Measurements from ENCODE around the gene ALDH8A1.

Gene ALDH8A1, protein sequence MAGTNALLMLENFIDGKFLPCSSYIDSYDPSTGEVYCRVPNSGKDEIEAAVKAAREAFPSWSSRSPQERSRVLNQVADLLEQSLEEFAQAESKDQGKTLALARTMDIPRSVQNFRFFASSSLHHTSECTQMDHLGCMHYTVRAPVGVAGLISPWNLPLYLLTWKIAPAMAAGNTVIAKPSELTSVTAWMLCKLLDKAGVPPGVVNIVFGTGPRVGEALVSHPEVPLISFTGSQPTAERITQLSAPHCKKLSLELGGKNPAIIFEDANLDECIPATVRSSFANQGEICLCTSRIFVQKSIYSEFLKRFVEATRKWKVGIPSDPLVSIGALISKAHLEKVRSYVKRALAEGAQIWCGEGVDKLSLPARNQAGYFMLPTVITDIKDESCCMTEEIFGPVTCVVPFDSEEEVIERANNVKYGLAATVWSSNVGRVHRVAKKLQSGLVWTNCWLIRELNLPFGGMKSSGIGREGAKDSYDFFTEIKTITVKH

GRCh38 chr6:134949927-134950326, at the start of gene ALDH8A1:
TSS of gene ALDH8A1 (minus strand) at chr6:134950101. CDS start at chr6:134950053, 48 bp downstream.
- no peak for DNase-seq

DNA sequence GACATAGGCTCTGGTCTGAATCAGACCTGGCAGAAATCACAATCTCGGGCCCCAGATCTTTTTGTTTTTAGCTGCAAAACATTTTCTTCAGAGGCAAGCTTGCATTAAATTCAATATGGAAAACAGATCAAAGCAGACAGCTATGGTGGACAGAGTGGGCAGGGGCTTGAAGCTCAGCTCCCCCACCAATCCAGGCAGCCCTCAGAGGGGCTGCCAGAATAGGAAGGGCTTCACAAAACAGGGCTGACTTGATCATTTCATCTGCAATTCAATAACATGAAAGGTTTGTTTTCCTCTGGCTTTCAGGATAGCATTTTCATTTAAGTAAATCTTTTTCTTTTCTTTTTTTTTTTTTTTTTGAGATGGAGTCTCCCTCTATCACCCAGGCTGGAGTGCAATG, 49.2 kb upstream of the ALDH8A1 start:
- no peak for DNase-seq

DNA sequence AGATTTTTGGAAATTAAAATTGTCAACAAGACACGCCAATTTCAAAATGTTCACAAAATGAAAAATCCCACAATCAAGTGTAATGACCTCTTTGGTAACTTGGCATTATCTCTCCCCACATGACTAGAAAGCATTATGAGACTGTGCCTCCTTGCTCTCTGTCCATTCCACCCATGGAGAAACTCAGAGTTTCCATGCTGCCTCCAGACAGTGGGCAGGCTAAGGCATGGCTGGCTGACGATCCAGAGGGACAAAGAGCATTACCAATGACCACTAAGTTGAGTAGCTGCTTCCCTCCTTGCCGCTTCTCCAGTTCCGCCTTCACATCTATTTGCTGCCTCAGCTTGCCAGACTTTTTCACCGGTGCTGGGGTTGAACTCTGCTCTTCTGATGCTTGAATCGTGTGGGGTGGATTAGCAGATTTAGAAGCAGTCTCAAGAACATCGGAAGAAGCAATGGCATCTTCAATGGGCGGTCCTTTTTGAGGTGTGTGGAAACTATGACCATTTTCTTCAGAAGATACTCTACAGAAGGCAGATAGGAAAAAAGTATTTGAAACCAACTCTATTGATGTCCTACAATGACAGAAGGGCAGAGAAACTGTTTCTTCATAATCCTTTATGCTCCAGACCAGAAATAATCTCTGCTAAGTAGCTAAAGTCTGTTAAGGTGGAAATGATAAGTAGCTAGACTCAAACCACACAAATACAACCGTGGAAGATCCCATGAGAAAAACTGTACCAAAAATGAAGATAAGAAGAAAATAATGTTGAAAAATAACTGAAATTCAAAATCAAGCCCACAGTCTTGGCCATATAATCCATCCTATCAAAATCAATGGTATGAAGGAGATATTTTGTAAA, 47.5 kb upstream of the ALDH8A1 start:
- no peak for DNase-seq

DNA sequence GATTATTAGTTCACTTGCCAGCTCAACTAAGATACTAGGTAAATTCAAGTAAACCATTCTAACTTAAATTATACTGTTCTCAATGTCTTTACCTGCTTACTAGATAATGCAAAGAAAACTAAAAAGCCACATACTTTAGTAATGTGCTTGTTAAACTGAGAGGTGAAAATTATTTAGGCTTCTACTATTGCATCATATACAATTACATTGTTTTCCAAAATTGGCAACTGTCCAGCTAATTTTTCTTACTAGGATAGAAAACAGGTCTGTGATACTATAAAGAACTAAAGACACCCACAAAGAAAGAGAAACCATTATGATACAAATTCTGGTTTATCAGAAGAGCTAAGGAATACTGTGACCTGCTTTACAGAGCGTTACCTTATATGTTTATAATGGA, 45.6 kb upstream of the ALDH8A1 start:
- DNase-seq: no peak

- no peak for DNase-seq
These were observed 44.5 kb upstream of the ALDH8A1 start for GRCh38 chr6:134994431-134994830.

DNA sequence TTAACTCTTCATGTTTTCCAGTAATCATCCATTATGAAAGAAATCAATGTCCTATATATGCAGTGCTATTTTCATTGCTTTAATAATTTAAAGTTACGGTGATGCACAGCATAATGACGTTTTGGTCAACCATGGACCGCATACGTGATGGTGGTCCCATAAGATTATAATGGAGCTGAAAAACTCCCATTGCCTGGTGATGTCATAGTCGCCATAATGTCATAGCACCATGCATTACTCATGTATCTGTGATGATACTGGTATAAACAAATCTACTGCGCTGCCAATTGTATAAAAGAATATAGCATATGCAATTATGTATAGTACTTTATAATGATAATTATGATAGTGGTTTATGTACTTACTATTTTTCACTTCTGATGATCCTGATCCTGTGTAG, 42.3 kb upstream of the ALDH8A1 start:
- DNase-seq: no peak

DNA sequence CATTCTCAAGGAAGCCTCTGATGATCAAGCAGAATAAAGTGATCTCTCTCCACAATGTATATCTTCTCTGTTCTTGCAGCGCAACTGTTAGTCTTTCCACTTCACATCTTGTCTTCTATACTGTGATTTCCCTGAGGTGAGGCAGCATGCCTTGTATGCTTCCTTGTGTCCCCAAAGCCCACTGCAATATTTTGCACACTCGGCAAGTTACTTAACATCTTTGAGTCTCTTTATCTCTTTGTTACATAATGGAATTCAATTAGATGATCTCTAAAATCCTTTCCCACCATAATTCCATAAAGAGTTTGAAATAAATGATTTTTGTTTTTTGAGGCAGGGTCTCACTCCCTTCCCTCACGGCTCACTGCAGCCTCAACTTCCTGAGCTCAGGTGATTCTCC, 40.4 kb upstream of the ALDH8A1 start:
- no peak for DNase-seq

DNA sequence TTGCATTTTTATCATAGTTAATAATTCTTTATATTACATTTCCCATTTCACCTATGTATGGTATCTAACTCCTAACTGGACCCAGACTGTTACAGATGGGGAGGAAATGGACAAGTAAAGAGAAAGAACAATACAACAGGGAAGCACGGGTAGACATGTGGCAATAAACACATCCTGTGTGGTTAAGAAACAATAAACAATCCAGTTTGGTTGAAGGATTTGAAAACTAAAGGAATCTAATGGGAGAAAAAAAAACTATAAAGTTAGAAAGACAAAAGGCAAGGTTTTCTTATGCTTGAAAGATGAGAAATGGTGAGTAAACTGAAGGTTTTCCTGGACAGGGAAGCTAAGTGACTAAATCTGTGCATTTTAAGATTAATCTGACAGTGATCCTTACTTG, 34.9 kb upstream of the ALDH8A1 start:
- DNase-seq: no peak

- DNase-seq: no peak
These were observed 33.9 kb upstream of the ALDH8A1 start for GRCh38 chr6:134983823-134984222.

DNA sequence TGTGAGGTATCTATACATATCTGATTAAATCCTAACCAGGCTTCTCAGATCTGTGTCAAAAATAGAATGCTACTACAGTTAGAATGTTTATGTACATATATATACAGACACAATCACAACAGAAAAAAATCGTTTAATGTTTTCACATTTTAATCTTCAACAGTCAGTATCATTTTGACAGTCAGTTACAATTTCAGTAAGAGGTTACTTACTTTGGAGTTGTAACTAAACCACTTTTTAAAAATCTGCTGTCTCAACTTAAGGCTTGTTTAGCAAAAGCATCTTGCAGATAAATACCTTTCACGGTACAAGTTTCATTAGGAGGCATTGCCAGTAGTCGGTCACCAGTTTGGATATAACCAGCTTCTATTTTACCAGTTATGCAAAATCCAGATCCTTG, 32.3 kb upstream of the ALDH8A1 start:
- DNase-seq: no peak

DNA sequence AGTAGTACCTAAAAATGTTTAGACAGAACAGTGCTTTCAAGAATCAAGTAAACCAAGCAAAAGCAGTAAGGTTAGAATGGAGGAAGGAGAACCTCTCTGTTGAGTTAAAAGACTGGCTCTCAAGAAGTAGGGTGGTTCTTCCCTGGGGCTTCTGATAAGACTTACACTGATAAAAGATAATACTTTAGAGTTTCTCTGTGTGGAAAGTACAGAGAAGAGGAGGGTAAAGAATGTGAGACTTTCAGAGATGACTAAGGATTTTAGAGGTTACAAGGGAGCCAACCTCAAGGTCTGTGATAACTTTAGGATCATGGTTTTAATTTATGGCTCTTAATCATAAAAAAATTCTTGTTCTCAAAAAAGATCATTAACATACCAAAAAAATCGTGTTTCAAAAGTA, 30.9 kb upstream of the ALDH8A1 start:
- no peak for DNase-seq

DNA sequence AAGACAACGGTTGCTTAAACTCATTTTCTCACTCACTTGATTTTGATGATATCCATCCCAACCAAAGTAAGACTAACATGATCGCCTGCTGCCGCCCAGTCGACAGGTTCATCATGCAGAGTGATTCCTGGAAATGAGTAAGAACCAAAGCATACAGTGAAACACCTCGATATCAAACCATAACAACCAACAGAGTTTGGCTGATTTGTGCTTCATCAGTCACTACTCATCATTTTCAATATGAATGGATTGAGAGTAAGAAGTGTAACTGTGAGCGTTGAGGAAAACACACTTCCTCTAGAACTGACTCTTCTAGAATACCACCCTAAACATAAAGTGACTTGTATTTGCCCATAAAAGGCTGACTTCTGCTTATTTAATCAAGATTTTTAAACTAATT, 29.2 kb upstream of the ALDH8A1 start:
- no peak for DNase-seq

GRCh38 chr6:134974370-134974769, 24.5 kb upstream of the ALDH8A1 start:
- DNase-seq: no peak

DNA sequence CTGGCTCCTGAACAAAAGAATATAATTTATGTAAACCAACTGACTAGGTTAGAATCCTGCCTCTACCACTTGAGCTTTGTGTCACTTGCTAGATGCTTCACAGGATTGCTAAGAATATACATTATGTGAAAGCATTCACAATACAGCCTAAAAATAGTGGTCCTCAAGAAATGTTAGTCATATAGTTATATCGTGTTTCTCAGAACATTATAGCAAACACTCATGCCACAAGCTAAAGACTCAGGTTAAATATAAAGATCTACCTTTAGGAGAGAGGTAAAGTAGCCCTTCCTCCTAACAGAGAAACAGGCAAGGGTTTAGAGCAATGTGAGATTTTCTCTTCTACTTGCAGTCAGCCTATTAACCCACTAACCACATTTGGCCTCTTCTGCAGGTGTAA, 17.8 kb upstream of the ALDH8A1 start:
- DNase-seq: no peak

DNA sequence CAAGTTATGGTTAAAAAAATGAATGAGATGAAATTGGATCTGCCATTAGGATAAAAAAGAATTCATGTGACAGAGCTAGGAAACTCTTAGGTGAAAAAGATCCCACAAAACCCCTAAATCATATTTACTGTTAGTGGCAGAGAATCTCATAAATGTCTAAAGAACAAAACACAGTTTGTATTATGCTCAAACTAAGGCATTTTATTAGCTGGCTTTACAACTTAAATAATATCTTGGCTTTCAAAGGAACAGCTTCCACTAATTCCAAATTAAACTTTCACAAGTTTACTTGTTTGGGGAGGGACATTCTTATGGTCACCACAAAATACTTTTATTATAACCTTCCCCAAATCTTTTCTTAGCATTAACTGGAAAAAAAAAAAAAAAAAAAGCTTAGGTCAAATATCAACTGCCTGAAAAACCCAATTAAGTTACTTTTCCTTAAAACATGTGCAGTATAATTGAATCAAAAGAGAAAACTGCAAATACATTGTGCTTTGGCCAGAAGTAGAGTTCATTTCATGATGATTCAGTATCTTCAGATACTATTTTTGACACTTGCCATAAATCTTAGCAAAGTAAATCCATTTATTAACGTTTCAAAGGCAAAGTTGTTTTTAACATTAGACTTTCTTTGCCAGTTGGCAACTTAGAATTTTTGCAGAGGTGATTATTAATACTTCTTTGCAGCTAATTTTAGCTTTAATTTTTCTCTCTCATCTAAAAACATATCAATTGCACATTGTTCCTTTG, 14.7 kb upstream of the ALDH8A1 start:
- DNase-seq: no peak

DNA sequence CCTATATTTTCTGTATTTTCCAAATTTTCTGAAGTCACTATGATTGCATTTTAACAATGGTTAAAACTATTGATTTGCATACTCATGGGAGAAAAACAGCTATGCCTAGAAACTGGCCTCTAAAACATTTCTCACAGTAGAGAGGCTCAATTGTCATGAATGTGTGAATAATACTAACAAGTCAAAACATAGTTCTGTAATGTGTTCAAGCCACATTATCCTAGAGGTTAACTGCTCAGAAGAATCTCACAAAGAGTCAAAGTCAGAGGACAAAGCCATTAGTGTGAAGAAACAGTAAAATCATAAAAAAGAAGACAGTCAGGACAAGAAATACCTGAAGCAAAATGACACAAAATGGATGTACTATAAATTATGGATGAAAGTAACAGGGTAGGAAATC, 12.5 kb upstream of the ALDH8A1 start:
- no peak for DNase-seq

DNA sequence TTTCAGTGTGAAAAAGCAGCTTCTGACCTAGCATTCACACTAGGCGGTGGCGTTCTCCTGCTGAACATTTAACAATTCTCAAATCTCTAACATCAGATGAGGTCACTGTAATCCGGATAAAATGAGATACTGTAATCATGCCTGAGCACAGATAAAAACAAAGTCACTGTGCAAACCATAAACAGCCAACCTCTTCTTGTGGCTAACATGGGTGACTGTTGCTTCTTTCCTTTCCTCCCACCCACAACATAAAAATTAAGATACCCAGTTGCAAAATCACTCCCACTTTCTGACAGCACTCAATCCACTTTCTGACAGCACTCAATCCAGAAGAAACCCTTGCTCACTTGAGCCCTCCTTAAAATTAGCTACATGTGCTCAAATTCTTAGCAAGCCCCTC, 11.5 kb upstream of the ALDH8A1 start:
- DNase-seq: no peak

DNA sequence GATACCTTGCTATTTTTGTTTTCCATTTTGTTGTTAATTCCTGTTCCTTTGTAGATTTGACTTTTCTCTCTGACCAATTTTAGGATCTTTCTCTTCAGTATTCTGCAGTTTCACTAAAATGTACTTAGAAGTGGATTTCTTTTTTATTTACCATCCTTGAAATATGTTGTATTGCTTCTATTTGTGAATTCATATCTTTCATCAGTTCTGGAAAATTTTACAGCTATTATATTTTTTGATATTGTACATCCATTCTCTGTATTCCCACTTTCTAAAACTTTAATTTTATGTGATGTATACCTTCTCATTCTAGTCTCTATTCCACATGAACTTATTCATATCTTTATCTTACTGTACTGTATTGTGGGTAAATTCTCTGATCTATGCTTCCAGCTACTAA, 9.7 kb upstream of the ALDH8A1 start:
- DNase-seq: no peak

GRCh38 chr6:134956676-134957075, 6.8 kb upstream of the ALDH8A1 start:
- DNase-seq: no peak

DNA sequence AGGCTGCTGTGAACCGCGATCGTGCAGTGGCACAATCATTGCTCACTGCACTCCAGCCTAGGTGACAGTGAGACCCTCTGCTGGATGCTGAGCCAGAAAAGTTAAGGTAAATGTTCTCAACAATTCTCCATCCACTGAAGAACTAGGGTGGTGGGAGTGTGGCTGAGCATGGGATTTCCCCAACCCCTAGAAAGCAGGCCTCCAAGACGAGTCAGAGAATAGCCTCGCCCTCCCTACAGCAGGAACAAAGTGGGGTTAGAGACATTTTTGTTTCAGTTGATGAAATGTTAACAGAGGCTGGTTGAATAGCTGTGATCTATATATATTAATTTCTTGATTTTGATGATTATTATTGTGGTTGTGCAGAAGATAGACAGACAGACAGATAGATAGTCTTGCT, 6.1 kb upstream of the ALDH8A1 start:
- no peak for DNase-seq

DNA sequence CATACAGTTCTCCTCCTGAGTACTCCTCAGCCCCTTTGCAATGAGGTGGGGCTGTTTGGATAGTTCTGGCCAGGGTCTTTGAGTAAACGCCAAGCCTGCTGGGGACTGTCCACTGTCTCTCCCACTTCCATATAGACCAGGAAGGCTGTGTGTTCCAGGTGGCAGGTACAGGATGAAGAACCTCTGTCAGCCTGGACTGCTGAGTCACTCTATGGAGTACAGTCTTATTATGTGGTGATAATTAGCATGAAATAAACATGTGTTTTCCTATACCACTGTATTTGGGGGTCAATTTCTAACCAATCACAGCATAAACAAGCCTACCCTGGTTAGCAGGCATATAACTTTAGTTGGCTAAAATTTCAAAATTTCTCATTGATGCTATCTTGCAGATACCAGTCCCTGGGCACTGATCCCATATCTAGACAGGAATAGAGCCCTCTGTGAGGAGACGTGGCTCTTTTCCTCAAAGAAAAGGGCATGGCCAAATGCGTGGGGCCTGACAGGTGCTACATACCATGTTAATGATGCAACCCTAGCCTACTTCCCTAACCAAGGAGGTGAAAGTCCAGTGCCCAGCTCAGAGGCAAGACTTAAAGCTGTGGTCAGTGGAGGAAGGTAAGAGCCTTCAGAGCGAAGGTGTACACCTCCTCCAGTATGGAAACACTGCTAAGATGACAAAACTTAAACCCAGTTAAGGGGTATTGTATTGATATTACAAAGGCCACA, 4.5 kb upstream of the ALDH8A1 start:
- no peak for DNase-seq

DNA sequence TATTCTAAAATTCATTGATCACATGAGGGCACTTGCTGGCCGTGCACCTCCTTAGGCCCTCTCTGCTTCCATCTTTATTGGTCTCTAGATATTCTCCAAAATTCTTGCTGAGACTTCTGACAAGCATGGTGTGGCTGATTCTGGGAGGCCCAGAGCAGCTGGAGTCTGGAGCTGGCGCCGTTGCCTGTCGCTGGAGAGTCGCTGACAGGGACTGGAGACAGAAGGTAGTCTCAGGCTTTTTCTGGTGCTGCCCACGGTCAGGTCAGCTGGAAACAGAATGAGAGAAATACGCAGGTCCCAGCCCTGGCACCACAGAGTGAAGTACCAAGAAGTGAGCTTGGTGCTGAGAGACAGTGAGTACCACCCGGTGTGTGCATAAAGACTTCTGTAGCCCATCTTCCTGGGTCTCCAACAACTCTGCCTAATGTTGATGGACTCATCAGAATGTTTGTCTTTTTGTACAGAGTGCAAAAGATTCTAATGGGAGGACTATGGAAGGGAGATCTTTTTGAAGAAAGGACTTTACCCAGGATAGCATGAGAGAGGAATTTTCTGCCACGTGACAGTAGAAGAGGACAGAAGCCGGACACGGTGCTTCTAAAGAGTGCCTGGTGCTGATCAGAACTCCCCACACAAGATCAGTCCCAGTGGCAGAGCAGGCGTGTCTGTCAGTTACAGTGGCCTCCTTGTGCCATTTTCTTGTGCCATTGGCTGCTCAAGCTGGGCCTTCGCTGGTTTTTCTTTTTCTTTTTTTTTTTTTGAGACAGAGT, 1.8 kb upstream of the ALDH8A1 start:
- DNase-seq: no peak
